GM23248 (cell line): Measurements from ENCODE around the gene NAA25.

Source experiments
- EZH2 ChIP-seq: fragments of 200-600 bp; sonication (generic); IDR thresholded peaks from 2 replicates; pipeline ENCODE4 v1.6.1; 2018; ENCODE audit warnings: antibody characterized with exemption, mild to moderate bottlenecking; ENCODE audit not compliant: insufficient read depth, poor library complexity, severe bottlenecking
- EZH2phosphoT487 ChIP-seq: fragments of 200-600 bp; sonication (generic); IDR thresholded peaks from 2 replicates; pipeline ENCODE4 v1.6.1; 2018; ENCODE audit warnings: antibody characterized with exemption, moderate library complexity, mild to moderate bottlenecking, low read depth; ENCODE audit not compliant: insufficient read depth

DNA sequence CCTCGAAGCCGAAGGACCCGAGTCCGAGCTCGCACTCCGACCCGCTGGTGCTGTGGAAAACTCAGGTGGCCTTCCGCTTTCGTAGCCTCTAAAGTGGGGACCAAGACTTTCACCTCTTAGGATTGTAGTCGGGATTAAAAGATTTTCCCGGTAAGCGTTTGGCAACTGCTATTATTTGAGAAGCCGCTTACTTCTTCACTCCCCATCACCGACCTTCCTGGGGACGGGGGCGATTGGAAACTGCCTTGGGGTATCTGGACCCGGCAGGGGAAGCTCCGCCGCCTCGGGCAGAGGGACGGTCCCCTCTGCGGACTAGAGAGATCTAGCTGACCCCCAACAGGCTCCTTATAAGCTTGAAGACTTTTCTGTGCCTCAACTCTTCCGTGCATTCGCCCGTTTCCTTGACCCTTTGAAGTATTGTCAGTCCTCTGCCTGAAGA lies 17.4 kb upstream of the NAA25 start:
- TF ChIP-seq EZH2phosphoT487 (no peak), EZH2 (no peak)
